HFFc6 (cell line): Measurements from ENCODE around the gene DOP1B. TPM values are rescaled to one million over a fixed set of nuclear protein-coding genes. Genes with fewer than 3 reads are reported as not detected.
A peak's percentile ranks its signal among the peaks of the same experiment; 100 is the strongest.

ENCODE experiments used
- DNase-seq: peaks from one replicate; pipeline ENCODE4 v3.0.0-alpha.2; 2018
- H3K27ac Mint-ChIP-seq: 2 replicates; pipeline ENCODE4 v1.8.0; 2020; ENCODE audit warnings: mild to moderate bottlenecking, mixed read lengths
- H3K27me3 Mint-ChIP-seq: 2 replicates; pipeline ENCODE4 v1.8.0; 2021; ENCODE audit warnings: mild to moderate bottlenecking, moderate library complexity, mixed read lengths; ENCODE audit not compliant: insufficient read depth
- H3K36me3 Mint-ChIP-seq: 2 replicates; pipeline ENCODE4 v1.8.0; 2021; ENCODE audit warnings: low read depth, mixed read lengths
- H3K4me1 Mint-ChIP-seq: 2 replicates; pipeline ENCODE4 v1.8.0; 2020; ENCODE audit warnings: low read depth, mixed read lengths
- H3K4me3 Mint-ChIP-seq: 2 replicates; pipeline ENCODE4 v1.8.0; 2020; ENCODE audit warnings: mild to moderate bottlenecking, moderate library complexity, mixed read lengths
- H3K9me3 Mint-ChIP-seq: 2 replicates; pipeline ENCODE4 v1.8.0; 2020; ENCODE audit warnings: mild to moderate bottlenecking, mixed read lengths
- total RNA-seq, 6 experiments: library from RNA; stranded (reverse); fragmentation: NEBNext Ultra II Directional; extraction: Animal tissue kit (Norgen Biotek cat#: 25700); gene quantifications; 2 replicates in 1 of 6; 3 replicates in 5 of 6; pipeline ENCODE4 v1.2.3, GENCODE V29; 2021
- TF ChIP-seq, protein P1 (sequence below): fragments of 200-600 bp; sonication (generic); IDR thresholded peaks from 2 replicates; pipeline ENCODE4 v1.5.0; 2021; ENCODE audit warnings: antibody characterized with exemption, mild to moderate bottlenecking

Gene DOP1B
- total RNA-seq, 6 experiments from 2014 or later = 13.2 to 19.4 (median 15.3) TPM

DNA sequence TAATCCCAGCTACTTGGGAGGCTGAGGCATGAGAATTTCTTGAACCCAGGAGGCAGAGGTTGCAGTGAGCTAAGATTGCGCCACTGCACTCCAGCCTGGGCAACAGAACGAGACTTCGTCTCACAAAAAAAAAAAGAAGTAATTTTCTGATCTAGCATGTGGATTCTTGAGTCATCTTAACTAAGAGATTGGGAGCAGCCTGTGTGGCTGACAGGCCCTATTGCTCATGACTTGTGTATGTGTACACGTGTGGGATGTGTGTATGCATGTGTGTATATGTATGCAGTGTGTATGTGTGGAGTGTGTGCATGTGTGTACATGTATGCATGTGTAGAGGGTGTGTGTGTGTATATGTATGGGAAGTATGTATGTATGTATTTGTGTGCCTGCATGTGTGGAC is 29.5 kb downstream of the DOP1B start:
- Mint-ChIP-seq H3K9me3 (no peaks in the 10 kb centered on the region), H3K36me3 (peaks cover 6% of the 10 kb centered on the region; the same call in 1 of the 2 replicates), H3K27ac (no peak overlapping the region), H3K4me1 (peaks cover 18% of the 10 kb centered on the region), H3K27me3 (no peaks in the 10 kb centered on the region; the same call in 1 of the 2 replicates), H3K4me3 (no peak overlapping the region)
- TF ChIP-seq, protein P1, sequence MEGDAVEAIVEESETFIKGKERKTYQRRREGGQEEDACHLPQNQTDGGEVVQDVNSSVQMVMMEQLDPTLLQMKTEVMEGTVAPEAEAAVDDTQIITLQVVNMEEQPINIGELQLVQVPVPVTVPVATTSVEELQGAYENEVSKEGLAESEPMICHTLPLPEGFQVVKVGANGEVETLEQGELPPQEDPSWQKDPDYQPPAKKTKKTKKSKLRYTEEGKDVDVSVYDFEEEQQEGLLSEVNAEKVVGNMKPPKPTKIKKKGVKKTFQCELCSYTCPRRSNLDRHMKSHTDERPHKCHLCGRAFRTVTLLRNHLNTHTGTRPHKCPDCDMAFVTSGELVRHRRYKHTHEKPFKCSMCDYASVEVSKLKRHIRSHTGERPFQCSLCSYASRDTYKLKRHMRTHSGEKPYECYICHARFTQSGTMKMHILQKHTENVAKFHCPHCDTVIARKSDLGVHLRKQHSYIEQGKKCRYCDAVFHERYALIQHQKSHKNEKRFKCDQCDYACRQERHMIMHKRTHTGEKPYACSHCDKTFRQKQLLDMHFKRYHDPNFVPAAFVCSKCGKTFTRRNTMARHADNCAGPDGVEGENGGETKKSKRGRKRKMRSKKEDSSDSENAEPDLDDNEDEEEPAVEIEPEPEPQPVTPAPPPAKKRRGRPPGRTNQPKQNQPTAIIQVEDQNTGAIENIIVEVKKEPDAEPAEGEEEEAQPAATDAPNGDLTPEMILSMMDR = no peak
- DNase-seq = no peak

DNA sequence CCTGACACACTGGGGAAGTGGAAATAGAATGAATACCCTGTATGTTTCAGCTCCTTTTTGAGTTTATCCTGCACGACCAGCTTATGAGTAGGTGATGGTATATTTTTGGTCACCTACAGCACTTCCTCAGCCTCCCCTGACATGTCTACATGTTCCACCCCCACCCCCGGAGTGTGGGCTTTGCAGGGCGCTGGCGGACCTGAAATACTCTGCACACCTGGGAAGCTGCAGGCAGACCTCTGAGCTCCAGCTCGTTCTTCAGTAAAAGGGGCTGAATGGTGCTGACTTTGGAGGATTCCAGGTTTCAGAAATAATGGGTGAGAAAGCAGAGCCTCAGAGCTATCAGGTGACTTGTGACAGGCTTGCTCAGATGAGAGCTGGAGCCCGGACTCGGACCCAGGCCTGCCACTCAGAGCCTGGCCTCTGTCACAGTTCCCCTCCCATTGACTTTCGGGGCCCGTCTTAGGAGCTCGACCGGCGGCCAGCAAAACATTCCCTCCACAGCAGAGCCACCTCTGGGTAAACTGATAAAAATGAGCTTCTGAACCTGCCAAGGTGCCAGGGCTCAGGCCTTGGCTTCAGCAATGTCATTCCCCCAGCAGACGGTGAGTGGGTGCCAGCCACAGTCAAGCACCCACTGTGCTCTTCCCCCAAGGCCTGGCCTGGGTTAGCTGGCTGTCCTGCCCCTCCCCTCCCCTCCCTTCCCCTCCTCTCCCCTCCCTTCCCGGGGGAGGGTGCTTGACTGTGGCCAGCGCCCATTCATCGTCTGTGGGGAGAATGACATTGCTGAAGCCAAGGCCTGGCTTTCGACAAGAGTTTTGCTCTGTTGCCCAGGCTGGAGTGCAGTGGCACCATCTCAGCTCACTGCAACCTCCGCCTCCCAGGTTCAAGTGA is 30.1 kb downstream of the DOP1B start:
- no peak overlapping the region for H3K27ac Mint-ChIP-seq
- H3K36me3 Mint-ChIP-seq = peaks cover 7% of the 10 kb centered on the region; the same call in 1 of the 2 replicates
- no peaks in the 10 kb centered on the region; the same call in 1 of the 2 replicates for H3K27me3 Mint-ChIP-seq
- peaks cover 19% of the 10 kb centered on the region for H3K4me1 Mint-ChIP-seq
- DNase-seq = no peak
- H3K4me3 Mint-ChIP-seq = no peak overlapping the region
- H3K9me3 Mint-ChIP-seq = no peaks in the 10 kb centered on the region
- TF ChIP-seq, protein P1 = no peak

DNA sequence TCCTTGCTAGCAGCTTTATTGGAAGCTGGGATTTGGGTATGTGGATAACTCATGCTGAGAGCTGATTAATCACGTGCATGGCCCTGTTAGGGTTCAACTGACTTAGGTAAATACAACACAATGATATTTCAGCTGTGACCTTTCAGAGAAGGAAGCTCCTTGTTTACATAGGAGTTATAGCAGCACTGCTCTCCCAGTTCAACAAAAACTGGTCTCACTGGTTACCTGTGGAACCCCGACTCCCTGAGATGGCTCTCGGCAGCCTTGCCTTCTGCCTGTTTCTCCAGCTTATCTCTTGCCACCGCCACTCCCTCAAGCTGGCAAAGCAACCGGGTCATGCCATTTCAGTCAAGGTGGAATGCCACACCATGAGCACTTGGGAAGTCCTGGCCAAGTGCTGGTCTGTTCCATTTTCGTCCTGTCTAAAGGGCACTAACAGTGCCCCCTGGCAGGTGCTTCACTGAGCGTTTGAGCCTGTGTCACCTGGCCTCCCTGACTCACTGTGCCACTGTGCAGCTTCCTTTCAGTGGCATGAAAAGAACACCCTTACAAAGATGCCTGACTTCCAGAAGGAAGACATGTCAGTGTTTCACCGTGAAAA is 31.6 kb downstream of the DOP1B start:
- Mint-ChIP-seq H3K9me3 (no peaks in the 10 kb centered on the region), H3K27me3 (no peaks in the 10 kb centered on the region; the same call in 1 of the 2 replicates), H3K4me1 (peaks cover 24% of the 10 kb centered on the region), H3K36me3 (peaks cover 7% of the 10 kb centered on the region; the same call in 1 of the 2 replicates), H3K4me3 (peak overlapping the region; percentile 10; the same call in 1 of the 2 replicates), H3K27ac (no peak overlapping the region; the same call in 1 of the 2 replicates)
- TF ChIP-seq, protein P1 = no peak; the same call in 1 of the 2 replicates
- no peak for DNase-seq

DNA sequence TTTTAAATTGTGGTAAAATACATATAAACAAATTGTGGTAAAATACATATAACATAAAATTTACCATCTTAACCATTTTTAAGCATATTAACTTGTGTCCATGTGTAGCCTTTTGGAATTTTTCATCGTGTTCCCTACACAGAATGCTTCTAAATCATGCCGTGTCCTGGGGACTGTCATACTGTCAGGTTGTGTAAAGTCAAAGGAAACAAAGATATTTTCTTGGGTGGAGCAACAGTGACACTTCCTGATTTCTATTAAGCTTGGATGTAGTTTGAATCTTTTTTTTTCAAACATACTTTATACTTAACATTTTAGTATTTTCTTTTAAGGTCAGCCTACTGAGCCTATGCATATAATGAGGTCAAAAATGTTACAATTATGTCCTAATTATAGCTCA is 32.3 kb downstream of the DOP1B start:
- TF ChIP-seq, protein P1 = no peak
- Mint-ChIP-seq H3K9me3 (no peaks in the 10 kb centered on the region), H3K4me3 (peak overlapping the region; percentile 10; the same call in 1 of the 2 replicates), H3K27me3 (no peaks in the 10 kb centered on the region; the same call in 1 of the 2 replicates), H3K36me3 (peaks cover 7% of the 10 kb centered on the region; the same call in 1 of the 2 replicates), H3K4me1 (peaks cover 32% of the 10 kb centered on the region), H3K27ac (no peak overlapping the region)
- DNase-seq = no peak

DNA sequence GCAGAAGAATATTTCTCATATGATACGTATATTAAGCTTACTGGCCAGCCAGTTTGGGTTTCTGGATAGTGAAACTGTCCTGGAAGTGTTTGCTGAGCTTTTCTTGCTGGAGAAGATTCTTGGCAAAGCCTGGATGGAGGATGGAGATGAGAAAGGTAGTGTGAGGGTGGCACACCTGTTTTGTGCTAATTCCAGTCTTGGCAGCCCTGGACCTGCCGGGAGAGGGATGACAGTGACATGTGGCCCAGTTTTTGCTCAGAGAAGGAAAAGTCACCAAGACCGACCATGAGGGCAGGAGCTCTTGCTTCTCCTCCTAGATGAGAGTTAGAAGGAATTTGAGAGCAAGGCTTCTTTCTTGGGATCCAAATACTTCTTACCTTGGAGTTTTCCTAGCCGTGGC is 34.1 kb downstream of the DOP1B start:
- Mint-ChIP-seq H3K4me3 (no peak overlapping the region), H3K9me3 (no peaks in the 10 kb centered on the region), H3K27me3 (no peaks in the 10 kb centered on the region; the same call in 1 of the 2 replicates), H3K27ac (no peak overlapping the region), H3K4me1 (peaks cover 36% of the 10 kb centered on the region), H3K36me3 (peaks cover 10% of the 10 kb centered on the region; the same call in 1 of the 2 replicates)
- DNase-seq = no peak
- TF ChIP-seq, protein P1 = no peak
